A549 treated with Hydrocortisone at 1 μM for 4 hours (cell line): ENCODE data around the gene GSTA2. TPM values are rescaled to one million over a fixed set of nuclear protein-coding genes. Genes with fewer than 3 reads are reported as not detected.

Source experiments
- total RNA-seq: library from RNA; stranded (reverse); fragments of 200-300 nt; extraction: Qiagen RNA extraction; gene quantifications from 5 replicates; pipeline ENCODE4 v1.2.3, GENCODE V29; 2022

The GSTA2 gene
- total RNA-seq, result 0.10 TPM in 1 of 5 replicates, not detected in the others

DNA sequence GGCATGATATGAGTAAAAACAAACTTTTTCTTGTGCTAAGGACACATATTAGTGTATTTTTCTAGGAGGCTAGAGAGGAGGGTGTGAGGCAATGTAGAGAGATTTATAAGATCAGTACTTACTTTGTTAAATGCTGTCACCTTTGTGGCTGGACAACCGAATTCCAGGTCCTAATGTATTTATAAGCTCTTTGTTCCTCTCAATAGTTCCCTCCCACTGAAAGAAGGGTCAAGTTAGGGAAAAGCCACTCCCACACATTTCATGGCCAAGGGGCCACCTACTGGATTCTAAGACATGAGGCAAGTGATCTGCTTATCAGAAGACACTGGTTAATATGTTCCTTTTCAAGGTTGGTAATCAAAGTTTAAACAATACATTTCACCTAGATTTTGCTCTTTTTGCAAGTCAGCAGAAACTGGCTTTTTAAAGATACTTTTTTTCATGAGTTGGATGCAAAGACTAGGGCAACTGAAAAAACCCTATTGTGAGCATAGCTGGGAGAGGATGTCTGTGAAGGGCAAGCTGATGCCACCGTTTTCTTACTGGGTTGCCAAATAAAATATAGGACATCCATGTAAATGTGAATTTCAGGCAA is at the start of gene GSTA2:
Gene GSTA2, minus strand, starts transcription at position 154 of the 595 bp plus-strand sequence. CDS start 5,528 bp downstream, outside the sequence.

DNA sequence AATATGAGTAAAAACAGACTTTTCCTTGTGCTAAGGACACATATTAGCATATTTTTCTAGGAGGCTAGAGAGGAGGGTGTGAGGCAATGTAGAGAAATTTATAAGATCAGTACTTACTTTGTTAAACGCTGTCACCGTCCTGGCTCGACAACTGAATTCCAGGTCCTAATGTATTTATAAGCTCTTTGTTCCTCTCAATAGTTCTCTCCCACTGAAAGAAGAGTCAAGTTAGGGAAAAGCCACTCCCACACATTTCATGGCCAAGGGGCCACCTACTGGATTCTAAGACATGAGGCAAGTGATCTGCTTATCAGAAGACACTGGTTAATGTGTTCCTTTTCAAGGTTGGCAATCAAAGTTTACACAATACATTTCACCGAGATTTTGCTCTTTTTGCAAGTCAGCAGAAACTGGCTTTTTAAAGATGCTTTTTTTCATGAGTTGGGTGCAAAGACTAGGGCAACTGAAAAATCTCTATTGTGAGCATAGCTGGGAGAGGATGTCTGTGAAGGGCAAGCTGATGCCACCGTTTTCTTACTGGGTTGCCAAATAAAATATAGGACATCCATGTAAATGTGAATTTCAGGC is 40.5 kb upstream of the GSTA2 start, which contains the start of gene GSTA1:
Gene GSTA1, minus strand, starts transcription at position 149 of the 588 bp plus-strand sequence. CDS start 4,549 bp downstream, outside the sequence.

Other genes starting within 250 kb of the GSTA2 start
- gene TRAM2, start 186.4 kb downstream of the GSTA2 start, total RNA-seq, result 29.5 to 48.0 TPM (median 38.8 TPM) in 5 replicates
- 34.3 to 44.9 TPM (median 37.1 TPM) in 5 replicates for gene TMEM14A, start 92.4 kb downstream of the GSTA2 start, total RNA-seq
- gene GSTA1, start 40.3 kb upstream of the GSTA2 start, total RNA-seq, result not detected in 5 replicates
- gene GSTA5, start 77.3 kb upstream of the GSTA2 start, total RNA-seq, result not detected in 5 replicates
- not detected in 5 replicates for gene GSTA3, start 146.2 kb upstream of the GSTA2 start, total RNA-seq
- gene GSTA4, start 231.8 kb upstream of the GSTA2 start, total RNA-seq, result 7.8 to 9.8 TPM (median 8.5 TPM) in 5 replicates